HEK293T (cell line): ENCODE results near the gene LUC7L.

Source experiments
- CTCF ChIA-PET: fragments of 350-600 bp; formaldehyde crosslinking; extraction: SDS; loops from one replicate; lab custom pipeline; 2021; ENCODE audit warnings: antibody characterized with exemption, inconsistent platforms; lab: Yijun Ruan, JAX
- POLR2A ChIA-PET: fragments of 350-600 bp; formaldehyde crosslinking; extraction: SDS; loops from one replicate; lab custom pipeline; 2020; ENCODE audit warnings: antibody characterized with exemption, inconsistent platforms; lab: Yijun Ruan, JAX
- DNase-seq: peaks from one replicate; pipeline ENCODE4 v3.0.0; 2012; ENCODE audit warnings: mixed read lengths; ENCODE audit errors: extremely low spot score
- ARNT ChIP-seq: fragments of 450-650 bp; IDR thresholded peaks from 2 replicates; pipeline ENCODE4 v1.6.1; 2017; ENCODE audit warnings: mild to moderate bottlenecking
- BHLHE40 ChIP-seq: fragments of 450-650 bp; IDR thresholded peaks from 2 replicates; pipeline ENCODE4 v1.6.1; 2016; ENCODE audit warnings: mild to moderate bottlenecking, moderate library complexity, borderline replicate concordance
- CTBP1 ChIP-seq: fragments of 450-650 bp; IDR thresholded peaks from 2 replicates; pipeline ENCODE4 v1.6.1; 2016; ENCODE audit warnings: borderline replicate concordance
- ELF4 ChIP-seq: fragments of 450-650 bp; IDR thresholded peaks from 2 replicates; pipeline ENCODE4 v1.6.1; 2017; ENCODE audit warnings: antibody characterized with exemption
- FOXA1 ChIP-seq: fragments of 450-650 bp; IDR thresholded peaks from 2 replicates; pipeline ENCODE4 v1.6.1; 2016; ENCODE audit warnings: mild to moderate bottlenecking
- FOXK2 ChIP-seq: fragments of 450-650 bp; IDR thresholded peaks from 2 replicates; pipeline ENCODE4 v1.6.1; 2016; ENCODE audit warnings: mild to moderate bottlenecking
- FOXM1 ChIP-seq: fragments of 450-650 bp; IDR thresholded peaks from 2 replicates; pipeline ENCODE4 v1.6.1; 2017; ENCODE audit warnings: mild to moderate bottlenecking, borderline replicate concordance
- HDGF ChIP-seq: fragments of 450-650 bp; IDR thresholded peaks from 2 replicates; pipeline ENCODE4 v1.6.1; 2017; ENCODE audit warnings: antibody characterized with exemption, borderline replicate concordance
- L3MBTL2 ChIP-seq: fragments of 450-650 bp; conservative IDR thresholded peaks from 2 replicates; pipeline ENCODE4 v1.6.1; 2016; ENCODE audit warnings: mild to moderate bottlenecking
- LEF1 ChIP-seq: fragments of 450-650 bp; IDR thresholded peaks from 2 replicates; pipeline ENCODE4 v1.6.1; 2017; ENCODE audit warnings: mild to moderate bottlenecking, borderline replicate concordance
- NFRKB ChIP-seq: fragments of 450-650 bp; IDR thresholded peaks from 2 replicates; pipeline ENCODE4 v1.6.1; 2016; ENCODE audit warnings: mild to moderate bottlenecking, moderate library complexity
- SP1 ChIP-seq: fragments of 450-650 bp; IDR thresholded peaks from 2 replicates; pipeline ENCODE4 v1.6.1; 2017
- SUZ12 ChIP-seq: fragments of 450-650 bp; IDR thresholded peaks from 2 replicates; pipeline ENCODE4 v1.6.1; 2016; ENCODE audit warnings: mild to moderate bottlenecking
- TARDBP ChIP-seq: fragments of 450-650 bp; IDR thresholded peaks from 2 replicates; pipeline ENCODE4 v1.6.1; 2016
- ZNF384 ChIP-seq: fragments of 450-650 bp; IDR thresholded peaks from 2 replicates; pipeline ENCODE4 v1.6.1; 2016
- TF ChIP-seq, protein P1 (sequence below): fragments of 450-650 bp; IDR thresholded peaks from 2 replicates; pipeline ENCODE4 v1.6.1; 2016

The LUC7L gene

DNA sequence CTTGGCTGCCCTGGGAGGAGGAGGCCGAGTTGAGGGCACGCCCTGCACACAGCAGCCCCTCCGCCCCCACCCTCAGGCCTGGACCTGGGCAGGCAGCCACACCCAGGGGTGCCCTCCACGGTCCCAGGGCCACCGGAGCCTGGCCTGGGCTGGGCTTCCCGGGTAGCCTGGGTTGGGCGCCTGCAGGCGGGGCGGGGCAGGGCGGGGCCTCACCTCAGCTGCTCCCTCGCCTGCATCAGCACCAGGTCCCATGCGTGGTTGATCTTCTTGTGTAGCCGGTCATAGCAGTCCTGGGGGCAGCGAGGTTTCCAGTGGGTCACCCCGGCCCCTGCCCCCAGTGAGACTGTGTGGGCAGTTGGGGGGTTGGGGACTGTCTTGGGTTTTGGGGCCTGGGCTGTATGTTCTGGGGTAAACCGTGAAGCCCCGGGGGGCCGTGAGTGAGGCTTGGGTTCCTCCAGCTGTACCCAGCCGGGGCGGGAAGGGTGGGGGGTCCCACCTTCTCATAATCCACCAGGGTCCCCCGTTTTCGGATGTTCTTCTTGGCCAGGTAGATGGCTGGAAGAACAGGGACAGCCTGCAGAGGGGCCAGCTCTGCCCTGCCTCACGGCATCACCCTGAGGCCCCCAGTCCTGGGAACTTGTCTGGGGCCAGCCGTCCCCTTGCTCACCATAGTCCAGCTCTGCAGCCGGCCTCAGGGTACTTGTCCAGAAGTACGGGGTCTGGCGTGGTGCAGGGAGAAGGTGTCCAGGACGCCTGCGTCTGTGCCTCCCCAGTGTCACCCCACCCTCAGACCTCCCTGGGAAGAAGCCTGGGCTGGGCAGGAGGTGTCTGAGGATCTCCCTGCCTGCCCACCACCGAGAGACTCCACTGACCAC, 44.5 kb upstream of the LUC7L start:
- DNase-seq: no peak
- TF ChIP-seq SP1: no peak
- no peak for TF ChIP-seq L3MBTL2
- no peak for TF ChIP-seq NFRKB
- TF ChIP-seq ZNF384: no peak
- TF ChIP-seq SUZ12: no peak
- TF ChIP-seq, protein P1, sequence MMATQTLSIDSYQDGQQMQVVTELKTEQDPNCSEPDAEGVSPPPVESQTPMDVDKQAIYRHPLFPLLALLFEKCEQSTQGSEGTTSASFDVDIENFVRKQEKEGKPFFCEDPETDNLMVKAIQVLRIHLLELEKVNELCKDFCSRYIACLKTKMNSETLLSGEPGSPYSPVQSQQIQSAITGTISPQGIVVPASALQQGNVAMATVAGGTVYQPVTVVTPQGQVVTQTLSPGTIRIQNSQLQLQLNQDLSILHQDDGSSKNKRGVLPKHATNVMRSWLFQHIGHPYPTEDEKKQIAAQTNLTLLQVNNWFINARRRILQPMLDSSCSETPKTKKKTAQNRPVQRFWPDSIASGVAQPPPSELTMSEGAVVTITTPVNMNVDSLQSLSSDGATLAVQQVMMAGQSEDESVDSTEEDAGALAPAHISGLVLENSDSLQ: no peak
- POLR2A ChIA-PET: no interaction called here
- CTCF ChIA-PET: no interaction called here

DNA sequence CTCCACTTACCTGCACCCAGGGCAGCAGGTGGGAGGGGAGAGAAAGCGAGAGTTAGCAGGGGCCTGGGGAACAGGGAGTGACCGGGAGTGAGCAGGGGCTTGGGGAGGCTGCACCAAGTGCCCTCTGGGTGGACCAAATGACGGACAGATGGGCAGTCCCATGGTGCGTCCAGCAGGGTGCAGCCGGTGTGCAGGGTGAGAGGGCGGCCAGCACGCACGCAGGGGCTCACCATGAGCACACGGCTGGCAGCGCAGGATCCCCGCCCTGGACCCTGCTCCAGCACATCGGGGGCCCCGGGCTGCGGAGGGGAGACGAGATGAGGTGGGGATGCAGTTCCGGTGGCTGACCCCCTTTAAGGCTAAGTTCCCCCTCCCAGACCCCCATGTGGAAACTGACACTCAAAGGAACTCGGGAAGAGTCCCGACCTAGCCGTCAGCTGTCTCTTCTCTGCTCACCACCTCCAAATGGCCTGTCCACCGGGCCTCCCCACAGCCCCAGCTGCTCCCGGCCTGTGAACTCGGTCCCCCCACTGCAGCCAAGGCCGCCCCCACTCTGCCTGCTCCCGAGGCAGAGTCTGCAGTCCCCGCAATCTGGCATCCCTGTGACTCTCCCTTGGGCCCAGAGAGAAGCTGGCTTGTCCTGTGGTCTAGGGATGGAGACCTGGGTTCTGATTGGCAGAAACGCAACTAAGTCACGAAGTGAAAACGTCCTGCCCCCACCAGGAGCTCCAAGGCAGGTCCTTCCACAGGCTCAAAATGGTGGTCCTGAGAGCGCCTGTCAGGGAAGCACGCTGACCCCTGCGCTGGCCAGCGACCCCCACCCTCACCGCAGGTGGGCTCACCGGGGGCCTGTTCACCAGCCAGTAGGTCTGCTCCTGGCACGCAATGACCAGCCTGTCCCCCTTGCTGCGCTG, 43.6 kb upstream of the LUC7L start:
- CTCF ChIA-PET: no interaction called here
- DNase-seq: no peak
- POLR2A ChIA-PET: no interaction called here
- no peak for TF ChIP-seq LEF1
- TF ChIP-seq BHLHE40: no peak
- no peak for TF ChIP-seq ELF4
- no peak for TF ChIP-seq FOXK2
- no peak for TF ChIP-seq SUZ12
- TF ChIP-seq NFRKB: no peak
- TF ChIP-seq SP1: no peak
- no peak for TF ChIP-seq CTBP1
- TF ChIP-seq ZNF384: no peak
- TF ChIP-seq ARNT: no peak
- no peak for TF ChIP-seq HDGF

DNA sequence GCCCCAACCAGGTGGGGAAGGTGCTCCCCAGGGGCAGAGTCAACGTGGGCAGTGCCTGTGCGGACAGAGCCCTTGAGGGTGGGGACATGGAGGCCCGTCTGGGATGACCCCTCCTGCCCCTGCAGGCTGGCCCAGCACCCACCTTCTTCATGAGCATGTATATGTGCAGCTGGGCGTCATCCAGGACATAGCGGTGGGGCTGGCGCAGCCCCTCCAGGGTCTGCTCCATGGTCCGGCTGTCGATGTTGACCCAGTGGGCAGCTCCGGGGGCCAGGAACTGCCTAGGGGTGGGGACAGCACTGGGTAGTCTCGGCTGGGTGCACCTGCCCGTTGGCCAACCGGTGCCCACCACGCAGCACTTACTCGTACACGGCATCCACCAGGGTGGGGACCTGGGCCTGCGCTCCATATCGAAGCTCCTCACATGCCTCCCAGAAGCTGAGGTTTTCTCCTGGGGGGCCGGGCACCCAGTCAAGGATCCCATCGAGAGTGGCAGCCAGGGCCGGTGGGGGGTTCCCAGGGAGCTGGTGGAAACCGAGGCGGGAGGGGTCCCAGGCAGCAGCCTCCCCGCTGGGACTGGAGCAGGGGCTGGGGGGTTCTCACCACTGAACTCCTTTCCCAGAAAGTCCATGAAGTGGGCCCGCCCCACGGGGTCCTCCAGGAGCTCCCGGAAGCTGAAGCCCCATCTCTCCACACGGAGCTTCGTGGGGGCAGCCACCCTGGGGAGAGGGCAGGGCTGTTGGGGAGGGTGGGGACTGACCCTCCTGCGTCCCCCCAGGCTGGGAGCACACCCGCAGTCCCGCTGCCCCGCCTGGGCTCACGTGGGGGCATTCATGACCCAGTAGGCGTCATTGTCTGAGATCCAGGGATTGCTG, 41.4 kb upstream of the LUC7L start:
- DNase-seq: no peak
- CTCF ChIA-PET: interaction anchor here (0.6 kb wide), 1 partner anchor 29 kb away, joined by 4 read pairs; no protein-coding TSS in a partner anchor
- POLR2A ChIA-PET: no interaction called here
- TF ChIP-seq FOXK2 (no peak), ARNT (no peak), SP1 (no peak), HDGF (no peak), L3MBTL2 (no peak), FOXM1 (no peak), TARDBP (no peak), CTBP1 (no peak), BHLHE40 (no peak), ELF4 (no peak), FOXA1 (no peak), ZNF384 (no peak), SUZ12 (no peak), NFRKB (no peak), LEF1 (no peak)
- TF ChIP-seq, protein P1: no peak

DNA sequence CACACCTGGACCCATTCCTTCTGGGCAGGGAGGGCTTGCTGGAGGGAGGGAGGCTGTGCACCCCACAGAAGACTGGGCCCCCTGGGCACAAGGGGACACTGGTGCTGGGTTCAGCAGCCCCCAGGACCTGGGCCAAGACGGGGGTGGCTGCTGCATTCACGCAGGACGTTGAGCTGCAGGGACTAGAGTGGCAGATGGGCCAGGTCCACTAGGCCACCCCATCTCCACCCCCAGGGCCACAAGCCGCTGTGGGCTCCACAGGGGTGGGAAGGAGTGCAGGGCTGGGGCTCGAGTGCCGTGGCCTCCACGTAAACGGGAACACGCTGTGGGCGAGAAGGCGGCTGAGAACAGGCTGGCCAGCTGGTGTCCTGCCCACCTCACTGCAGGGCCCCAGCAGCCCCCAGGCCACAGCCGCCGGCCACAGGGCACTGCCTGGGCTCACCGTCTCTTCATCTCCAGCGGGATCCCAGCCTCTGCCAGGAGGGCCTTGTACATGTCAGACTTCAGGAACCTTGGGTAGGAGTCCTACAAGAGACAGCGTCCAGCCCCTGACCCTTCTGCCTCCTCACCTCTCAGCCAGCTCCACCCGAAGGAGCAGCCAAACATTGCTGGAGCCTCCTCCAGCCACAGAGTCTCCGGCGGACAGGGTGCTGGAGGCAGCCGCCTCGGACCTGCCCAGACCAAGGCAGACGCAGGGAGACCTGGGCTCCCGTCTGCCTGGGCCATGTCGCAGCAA, 40.0 kb upstream of the LUC7L start:
- ChIA-PET CTCF (interaction anchor here (0.6 kb wide), 1 partner anchor 28 kb away, joined by 4 read pairs; no protein-coding TSS in a partner anchor), POLR2A (no interaction called here)
- no peak for TF ChIP-seq FOXK2
- no peak for TF ChIP-seq SUZ12
- no peak for TF ChIP-seq FOXM1
- TF ChIP-seq BHLHE40: no peak
- TF ChIP-seq, protein P1: no peak
- TF ChIP-seq NFRKB: no peak
- TF ChIP-seq ZNF384: no peak
- TF ChIP-seq SP1: no peak
- TF ChIP-seq L3MBTL2: no peak
- TF ChIP-seq CTBP1: no peak
- no peak for TF ChIP-seq ELF4
- TF ChIP-seq FOXA1: no peak
- DNase-seq: no peak
